H9 (cell line): ENCODE data around the gene EBP. TPM values are rescaled to one million over a fixed set of nuclear protein-coding genes. Genes with fewer than 3 reads are reported as not detected.

ENCODE experiments used
- DNase-seq: peaks from one replicate; pipeline ENCODE4 v3.0.0-alpha.2; 2017
- H2AFZ ChIP-seq: one replicate; pipeline ENCODE4 v1.6.1; 2013; ENCODE audit warnings: mild to moderate bottlenecking, low read length, control low read depth, moderate library complexity
- H2AK5ac ChIP-seq: 2 replicates; pipeline ENCODE4 v1.6.1; 2013; ENCODE audit warnings: low read length, control low read depth, mixed read lengths; ENCODE audit not compliant: insufficient read length
- H2BK120ac ChIP-seq: one replicate; pipeline ENCODE4 v1.6.1; 2013; ENCODE audit warnings: low read depth, mild to moderate bottlenecking, low read length, control low read depth, inconsistent platforms; ENCODE audit not compliant: poor library complexity, severe bottlenecking
- H2BK12ac ChIP-seq: 2 replicates; pipeline ENCODE4 v1.6.1; 2013; ENCODE audit warnings: low read length, control low read depth, mixed read lengths, low read depth; ENCODE audit not compliant: insufficient read length
- H2BK15ac ChIP-seq: 2 replicates; pipeline ENCODE4 v1.6.1; 2013; ENCODE audit warnings: low read depth, low read length, control low read depth
- H2BK20ac ChIP-seq: one replicate; pipeline ENCODE4 v1.6.1; 2013; ENCODE audit warnings: low read depth, mild to moderate bottlenecking, low read length, control low read depth, inconsistent platforms; ENCODE audit not compliant: poor library complexity, severe bottlenecking
- H2BK5ac ChIP-seq: 2 replicates; pipeline ENCODE4 v1.6.1; 2013; ENCODE audit warnings: low read length, control low read depth, mixed read lengths; ENCODE audit not compliant: insufficient read length
- H3K14ac ChIP-seq: 2 replicates; pipeline ENCODE4 v1.6.1; 2013; ENCODE audit warnings: low read length, control low read depth; ENCODE audit not compliant: insufficient read depth
- H3K18ac ChIP-seq: 2 replicates; pipeline ENCODE4 v1.6.1; 2013; ENCODE audit warnings: low read depth, mild to moderate bottlenecking, mixed read lengths, low read length, control low read depth; ENCODE audit not compliant: insufficient read length
- H3K23ac ChIP-seq: 2 replicates; pipeline ENCODE4 v1.6.1; 2013; ENCODE audit warnings: low read length, control low read depth, mixed read lengths, low read depth; ENCODE audit not compliant: insufficient read length
- H3K23me2 ChIP-seq: 2 replicates; pipeline ENCODE4 v1.6.1; 2013; ENCODE audit warnings: low read depth, mild to moderate bottlenecking, mixed read lengths, low read length, control low read depth; ENCODE audit not compliant: insufficient read length, poor library complexity, severe bottlenecking
- H3K27ac ChIP-seq: 2 replicates; pipeline ENCODE4 v1.5.1; 2013; ENCODE audit warnings: low read length, control low read depth, mixed read lengths, low read depth; ENCODE audit not compliant: insufficient read length
- H3K27me3 ChIP-seq: 2 replicates; pipeline ENCODE4 v1.6.1; 2013; ENCODE audit warnings: low read length, control low read depth, inconsistent platforms; ENCODE audit not compliant: insufficient read depth
- H3K4ac ChIP-seq: 2 replicates; pipeline ENCODE4 v1.6.1; 2013; ENCODE audit warnings: low read depth, mild to moderate bottlenecking, control low read depth, inconsistent platforms, low read length, moderate library complexity
- H3K4me1 ChIP-seq: 2 replicates; pipeline ENCODE4 v1.6.1; 2013; ENCODE audit warnings: low read length, control low read depth, inconsistent platforms; ENCODE audit not compliant: insufficient read depth
- H3K4me2 ChIP-seq: 2 replicates; pipeline ENCODE4 v1.6.1; 2013; ENCODE audit warnings: low read length, control low read depth, mixed read lengths; ENCODE audit not compliant: insufficient read length, insufficient read depth
- H3K56ac ChIP-seq: 2 replicates; pipeline ENCODE4 v1.6.1; 2013; ENCODE audit warnings: low read depth, mild to moderate bottlenecking, mixed read lengths, low read length, control low read depth; ENCODE audit not compliant: insufficient read length
- H3K79me1 ChIP-seq: 2 replicates; pipeline ENCODE4 v1.6.1; 2013; ENCODE audit warnings: low read depth, mild to moderate bottlenecking, moderate library complexity, low read length, control low read depth, inconsistent platforms; ENCODE audit not compliant: insufficient read depth, poor library complexity, severe bottlenecking
- H3K79me2 ChIP-seq: 2 replicates; pipeline ENCODE4 v1.6.1; 2013; ENCODE audit warnings: low read length, control low read depth, inconsistent platforms; ENCODE audit not compliant: insufficient read depth
- H3K9ac ChIP-seq: 2 replicates; pipeline ENCODE4 v1.6.1; 2013; ENCODE audit warnings: low read length, control low read depth, mixed read lengths; ENCODE audit not compliant: insufficient read length; ENCODE audit errors: extremely low read depth
- H3K9me3 ChIP-seq: one replicate; pipeline ENCODE4 v1.6.1; 2013; ENCODE audit warnings: low read depth, low read length, inconsistent platforms; ENCODE audit not compliant: control insufficient read depth
- H3T11ph ChIP-seq: one replicate; pipeline ENCODE4 v1.6.1; 2013; ENCODE audit warnings: mild to moderate bottlenecking, low read length, control low read depth, inconsistent platforms
- H4K20me1 ChIP-seq: one replicate; pipeline ENCODE4 v1.6.1; 2013; ENCODE audit not compliant: control insufficient read depth, insufficient read length, insufficient read depth
- H4K5ac ChIP-seq: 2 replicates; pipeline ENCODE4 v1.6.1; 2013; ENCODE audit warnings: low read depth, mild to moderate bottlenecking, mixed read lengths, low read length, control low read depth; ENCODE audit not compliant: insufficient read length
- H4K8ac ChIP-seq: replicated peaks from 2 replicates; pipeline ENCODE4 v1.6.1; 2013; ENCODE audit warnings: low read length, control low read depth, mixed read lengths, low read depth; ENCODE audit not compliant: insufficient read length
- H4K91ac ChIP-seq: 2 replicates; pipeline ENCODE4 v1.6.1; 2013; ENCODE audit warnings: low read depth, mild to moderate bottlenecking, moderate library complexity, mixed read lengths, low read length, control low read depth; ENCODE audit not compliant: insufficient read length
- H3K27ac Mint-ChIP-seq, 3 experiments: 2 replicates in 2 of 3; 3 replicates in 1 of 3; pipeline ENCODE4 v1.8.0; 2020 to 2021; ENCODE audit warnings: mixed read lengths in 3 of 3, mild to moderate bottlenecking in 1 of 3, moderate library complexity in 1 of 3
- H3K27me3 Mint-ChIP-seq: 2 replicates; pipeline ENCODE4 v1.8.0; 2021; ENCODE audit warnings: low read depth, mild to moderate bottlenecking, moderate library complexity, mixed read lengths
- H3K36me3 Mint-ChIP-seq, 3 experiments: 2 replicates in 2 of 3; 3 replicates in 1 of 3; pipeline ENCODE4 v1.8.0; 2020 to 2021; ENCODE audit warnings: low read depth in 3 of 3, mixed read lengths in 3 of 3; ENCODE audit not compliant: insufficient read depth in 1 of 3
- H3K4me1 Mint-ChIP-seq, 2 experiments: 2 replicates each; pipeline ENCODE4 v1.8.0; 2020; ENCODE audit warnings: mixed read lengths in 2 of 2
- H3K4me3 Mint-ChIP-seq, 2 experiments: 2 replicates in 1 of 2; 3 replicates in 1 of 2; pipeline ENCODE4 v1.8.0; 2020 to 2021; ENCODE audit warnings: mild to moderate bottlenecking in 2 of 2, mixed read lengths in 2 of 2, moderate library complexity in 1 of 2
- H3K9me3 Mint-ChIP-seq, 2 experiments: 2 replicates in 1 of 2; 3 replicates in 1 of 2; pipeline ENCODE4 v1.8.0; 2020; ENCODE audit warnings: mild to moderate bottlenecking in 2 of 2, mixed read lengths in 2 of 2, moderate library complexity in 1 of 2
- CTCF ChIP-seq: fragments of 200-600 bp; sonication (generic); conservative IDR thresholded peaks from 3 replicates; pipeline ENCODE4 v1.8.0; 2021; ENCODE audit warnings: antibody characterized with exemption, mild to moderate bottlenecking
- WGBS: extraction: QIAGEN DNeasy Blood & Tissue Kit; methylation state at CpG from one replicate; pipeline ENCODE4 v1.1.7; 2013; ENCODE audit warnings: missing lambda C conversion rate, low lambda C conversion rate, mixed read lengths; ENCODE audit not compliant: insufficient read length; ENCODE audit errors: extremely low coverage; 5-methylcytosine and 5-hydroxymethylcytosine counted together
- total RNA-seq: library from RNA; stranded (reverse); gene quantifications from 2 replicates; pipeline ENCODE4 v1.2.1, GENCODE V29; 2021

Gene EBP
- total RNA-seq, 1 experiment from 2014 or later, result 117 TPM

GRCh38 chrX:48493890-48494364 lies 27.7 kb upstream of the EBP start:
- no peak overlapping the region for H2AK5ac ChIP-seq
- H3K9me3 Mint-ChIP-seq, result peaks cover 74 to 78% of the 10 kb centered on the region in 2 experiments

More at GRCh38 chrX:48493890-48494364, 27.7 kb upstream of the EBP start:
- Histone ChIP-seq H3K79me1 (no peaks in the 10 kb centered on the region), H3K9me3 (peaks cover 37% of the 10 kb centered on the region), H3T11ph (no peak overlapping the region), H2BK120ac (no peak overlapping the region), H3K27ac (no peak overlapping the region), H3K9ac (no peak overlapping the region), H4K20me1 (no peaks in the 10 kb centered on the region), H3K56ac (no peak overlapping the region), H3K79me2 (no peaks in the 10 kb centered on the region), H3K18ac (no peak overlapping the region), H4K5ac (no peak overlapping the region), H2BK12ac (no peak overlapping the region), H3K14ac (no peak overlapping the region; the same call in 1 of the 2 replicates), H4K91ac (no peak overlapping the region), H3K4me1 (no peaks in the 10 kb centered on the region), H3K23me2 (no peaks in the 10 kb centered on the region), H2BK20ac (no peak overlapping the region), H3K4me2 (no peak overlapping the region), H2BK15ac (no peak overlapping the region), H3K23ac (no peak overlapping the region), H3K4ac (no peak overlapping the region), H3K27me3 (no peaks in the 10 kb centered on the region), H2AFZ (no peak overlapping the region), H4K8ac (no peak overlapping the region), H2BK5ac (no peak overlapping the region)
- H3K36me3 Mint-ChIP-seq, result peaks cover 0 to 3% (median 0%) of the 10 kb centered on the region in 3 experiments; a peak in 2 of 7 replicates
- peak; percentile 64 for DNase-seq
- H3K27me3 Mint-ChIP-seq, result peaks cover 2% of the 10 kb centered on the region
- H3K4me1 Mint-ChIP-seq, result 0 out of 4 replicates have a peak, but pooled peaks cover 0 to 2% of the 10 kb centered on the region in 2 experiments
- H3K4me3 Mint-ChIP-seq, result no peak overlapping the region; a peak in 1 of 5 replicates
- TF ChIP-seq CTCF, result peak; percentile 64
- no peak overlapping the region for H3K27ac Mint-ChIP-seq
- WGBS, result no CpG with 5 or more reads among the region's 10 CpGs
